ENCODE data around the gene TMEM11.

Gene TMEM11

GRCh38 chr17:21157586-21158370 lies 56.2 kb downstream of the TMEM11 start:
- peaks cover 20% of the 10 kb centered on the region for H3K36me3 Mint-ChIP-seq (ENCODE audit: low read depth)
- H3K27ac Mint-ChIP-seq = no peak overlapping the region
- H3K27me3 Mint-ChIP-seq (ENCODE audit: low read depth) = no peaks in the 10 kb centered on the region
- H3K4me1 Mint-ChIP-seq = peaks cover 24% of the 10 kb centered on the region
- no peak overlapping the region for H3K4me3 Mint-ChIP-seq
- TF ChIP-seq CTCF (IDR thresholded peaks at IDR 0.05; ENCODE audit: unreplicated experiment in 3 of 3) = no peak
- peaks cover 39% of the 10 kb centered on the region for H3K9me3 Mint-ChIP-seq

- Mint-ChIP-seq H3K4me3 (no peak overlapping the region), H3K4me1 (no peaks in the 10 kb centered on the region), H3K36me3 (ENCODE audit: low read depth) (peaks cover 40% of the 10 kb centered on the region), H3K27ac (no peak overlapping the region), H3K9me3 (peaks cover 62% of the 10 kb centered on the region), H3K27me3 (ENCODE audit: low read depth) (no peaks in the 10 kb centered on the region)
- no peak for TF ChIP-seq CTCF (IDR thresholded peaks at IDR 0.05; ENCODE audit: unreplicated experiment in 3 of 3)
These were observed 61.2 kb downstream of the TMEM11 start for GRCh38 chr17:21152731-21153130.

GRCh38 chr17:21149621-21150020 lies 64.3 kb downstream of the TMEM11 start:
- no peak overlapping the region for H3K27ac Mint-ChIP-seq
- H3K27me3 Mint-ChIP-seq (ENCODE audit: low read depth) = no peaks in the 10 kb centered on the region
- H3K4me1 Mint-ChIP-seq = no peaks in the 10 kb centered on the region
- no peak overlapping the region for H3K4me3 Mint-ChIP-seq
- peaks cover 59% of the 10 kb centered on the region for H3K9me3 Mint-ChIP-seq
- H3K36me3 Mint-ChIP-seq (ENCODE audit: low read depth) = peaks cover 57% of the 10 kb centered on the region
- TF ChIP-seq CTCF (IDR thresholded peaks at IDR 0.05; ENCODE audit: unreplicated experiment in 3 of 3) = no peak

All from nephron (organoid).